ENCODE measurements around the gene FNDC7.
"Not testable (repeated sequence)": the region's sequence is repeated elsewhere in the genome, so short reads cannot be mapped to it uniquely, and the experiment has no call there.

The FNDC7 gene

DNA sequence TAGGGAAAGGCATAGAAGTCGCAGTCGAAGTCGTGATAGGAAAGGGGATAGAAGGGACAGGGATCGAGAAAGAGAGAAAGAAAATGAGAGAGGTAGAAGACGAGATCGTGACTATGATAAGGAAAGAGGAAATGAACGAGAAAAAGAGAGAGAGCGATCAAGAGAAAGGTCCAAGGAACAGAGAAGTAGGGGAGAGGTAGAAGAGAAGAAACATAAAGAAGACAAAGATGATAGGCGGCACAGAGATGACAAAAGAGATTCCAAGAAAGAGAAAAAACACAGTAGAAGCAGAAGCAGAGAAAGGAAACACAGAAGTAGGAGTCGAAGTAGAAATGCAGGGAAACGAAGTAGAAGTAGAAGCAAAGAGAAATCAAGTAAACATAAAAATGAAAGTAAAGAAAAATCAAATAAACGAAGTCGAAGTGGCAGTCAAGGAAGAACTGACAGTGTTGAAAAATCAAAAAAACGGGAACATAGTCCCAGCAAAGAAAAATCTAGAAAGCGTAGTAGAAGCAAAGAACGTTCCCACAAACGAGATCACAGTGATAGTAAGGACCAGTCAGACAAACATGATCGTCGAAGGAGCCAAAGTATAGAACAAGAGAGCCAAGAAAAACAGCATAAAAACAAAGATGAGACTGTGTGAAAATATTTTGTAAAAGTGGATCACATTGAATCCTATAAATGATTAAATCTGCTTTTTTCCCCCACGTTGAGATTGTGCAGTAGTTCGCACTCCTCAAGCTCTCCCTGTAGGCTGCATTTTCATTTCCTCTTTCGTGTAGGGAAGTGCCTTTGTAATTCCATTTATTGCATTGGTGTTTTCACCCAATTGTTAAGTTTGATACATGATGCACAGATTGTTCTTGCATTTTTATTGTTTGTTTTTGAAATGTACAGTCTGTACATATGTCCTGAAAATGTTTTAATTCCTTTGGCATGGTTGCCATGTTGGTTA is 13.1 kb upstream of the FNDC7 start:
- DNase-seq (ENCODE audit: low read depth, low spot score) = no peak

DNA sequence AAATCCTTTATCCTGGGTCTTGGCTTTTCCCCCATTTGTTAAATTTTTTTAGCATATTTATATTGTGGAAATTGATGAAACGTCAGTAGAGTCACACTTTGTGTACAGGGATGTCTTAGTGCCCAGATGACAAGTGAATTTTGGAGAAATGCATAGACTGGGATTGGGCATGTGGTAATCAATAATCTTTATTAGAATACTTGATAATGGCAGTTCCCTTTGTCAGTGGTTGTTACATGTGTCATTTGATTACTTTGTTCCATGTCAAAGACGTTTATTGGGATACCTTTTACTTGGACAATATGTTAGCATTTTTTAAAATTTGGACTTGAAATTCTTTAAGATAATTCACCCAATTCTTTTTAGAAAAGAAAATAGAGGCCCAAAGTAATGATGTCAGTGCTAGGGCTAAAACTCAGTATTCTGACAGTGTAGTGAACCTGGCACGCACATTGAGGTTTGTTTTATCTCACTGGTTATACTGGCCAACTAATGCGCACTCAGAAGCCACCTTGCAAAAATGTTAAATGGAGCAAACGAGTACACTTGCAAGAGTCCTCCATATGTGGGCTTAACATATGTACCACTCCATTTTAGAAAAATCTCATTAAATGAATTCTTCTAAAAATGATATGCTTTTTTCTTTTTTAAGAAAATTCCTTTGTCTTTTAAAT is 11.4 kb upstream of the FNDC7 start:
- no peak for DNase-seq (ENCODE audit: low read depth, low spot score)

DNA sequence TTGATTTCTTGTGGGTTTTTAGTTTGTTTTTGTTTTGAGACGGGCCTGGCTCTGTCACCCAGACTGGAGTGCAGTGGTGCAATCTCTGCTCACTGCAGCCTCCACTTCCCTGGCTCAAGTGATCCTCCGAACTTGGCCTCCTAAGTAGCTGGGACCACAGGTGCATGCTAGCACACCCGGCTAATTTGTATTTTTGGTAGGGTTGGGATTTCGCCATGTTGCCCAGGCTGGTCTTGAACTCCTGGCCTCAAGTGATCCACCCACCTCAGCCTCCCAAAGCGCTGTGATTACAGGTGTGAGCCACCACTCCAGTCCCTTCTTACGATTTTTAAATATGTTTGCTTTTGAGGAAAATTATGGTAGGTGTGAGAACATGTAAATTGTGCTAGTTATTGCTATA is 10.6 kb upstream of the FNDC7 start:
- DNase-seq (ENCODE audit: low read depth, low spot score) = not testable (repeated sequence)

DNA sequence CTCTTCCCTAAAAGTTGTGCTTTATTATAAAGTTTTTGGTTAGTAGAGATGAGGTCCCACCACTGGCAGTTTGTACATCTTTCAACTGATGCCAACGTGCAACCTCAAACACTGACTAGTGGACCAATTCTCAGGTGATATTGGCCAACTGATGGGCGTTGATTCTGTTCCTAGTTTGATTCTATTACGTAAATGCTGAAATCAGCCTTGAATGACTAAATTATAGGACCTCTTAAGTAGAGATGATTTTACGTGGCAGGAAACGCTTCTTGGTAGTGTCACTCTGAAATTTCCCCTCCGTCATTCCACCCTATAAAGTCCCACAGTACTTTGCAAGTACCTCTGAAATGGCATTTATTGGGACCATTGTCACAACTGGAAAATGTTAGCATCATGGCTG is 8.8 kb upstream of the FNDC7 start:
- DNase-seq (ENCODE audit: low read depth, low spot score) = no peak

DNA sequence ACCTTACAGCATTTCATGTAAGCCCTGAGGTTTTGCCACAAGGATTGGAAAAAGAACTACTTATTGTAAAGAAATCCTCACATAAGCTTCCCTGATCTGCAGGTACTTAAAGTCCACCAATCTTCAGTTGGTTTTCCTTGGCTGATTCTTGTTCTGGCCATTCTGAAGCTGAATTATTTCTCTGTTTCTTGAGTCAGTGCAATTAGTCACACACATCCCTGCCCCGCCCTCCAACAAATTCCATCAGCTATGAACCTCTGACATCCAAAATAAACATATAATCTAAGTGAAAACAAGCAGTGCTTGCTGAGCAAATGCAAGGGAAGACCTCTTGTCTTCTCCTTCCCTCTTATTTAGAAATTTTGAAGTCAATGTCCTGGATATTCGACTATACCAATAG is 8.2 kb upstream of the FNDC7 start:
- DNase-seq (ENCODE audit: low read depth, low spot score) = no peak

DNA sequence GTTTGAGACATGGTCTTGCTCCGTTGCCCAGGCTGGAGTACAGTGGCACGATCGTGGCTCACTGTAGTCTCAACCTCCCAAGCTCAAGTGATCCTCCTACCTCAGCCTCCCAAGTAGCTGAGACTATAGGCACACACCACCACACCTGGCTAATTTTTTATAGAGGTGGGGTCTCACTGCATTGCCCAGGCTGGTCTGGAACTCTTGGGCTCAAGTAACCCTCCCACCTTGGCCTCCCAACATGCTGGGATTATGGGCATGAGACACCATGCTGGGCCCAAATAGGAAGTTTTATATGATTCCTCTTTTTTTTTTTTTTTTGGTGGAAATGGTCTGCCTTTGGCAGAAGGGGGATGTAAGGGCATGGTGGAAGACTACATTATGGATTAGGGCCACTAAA is 6.1 kb upstream of the FNDC7 start:
- DNase-seq (ENCODE audit: low read depth, low spot score) = no peak

DNA sequence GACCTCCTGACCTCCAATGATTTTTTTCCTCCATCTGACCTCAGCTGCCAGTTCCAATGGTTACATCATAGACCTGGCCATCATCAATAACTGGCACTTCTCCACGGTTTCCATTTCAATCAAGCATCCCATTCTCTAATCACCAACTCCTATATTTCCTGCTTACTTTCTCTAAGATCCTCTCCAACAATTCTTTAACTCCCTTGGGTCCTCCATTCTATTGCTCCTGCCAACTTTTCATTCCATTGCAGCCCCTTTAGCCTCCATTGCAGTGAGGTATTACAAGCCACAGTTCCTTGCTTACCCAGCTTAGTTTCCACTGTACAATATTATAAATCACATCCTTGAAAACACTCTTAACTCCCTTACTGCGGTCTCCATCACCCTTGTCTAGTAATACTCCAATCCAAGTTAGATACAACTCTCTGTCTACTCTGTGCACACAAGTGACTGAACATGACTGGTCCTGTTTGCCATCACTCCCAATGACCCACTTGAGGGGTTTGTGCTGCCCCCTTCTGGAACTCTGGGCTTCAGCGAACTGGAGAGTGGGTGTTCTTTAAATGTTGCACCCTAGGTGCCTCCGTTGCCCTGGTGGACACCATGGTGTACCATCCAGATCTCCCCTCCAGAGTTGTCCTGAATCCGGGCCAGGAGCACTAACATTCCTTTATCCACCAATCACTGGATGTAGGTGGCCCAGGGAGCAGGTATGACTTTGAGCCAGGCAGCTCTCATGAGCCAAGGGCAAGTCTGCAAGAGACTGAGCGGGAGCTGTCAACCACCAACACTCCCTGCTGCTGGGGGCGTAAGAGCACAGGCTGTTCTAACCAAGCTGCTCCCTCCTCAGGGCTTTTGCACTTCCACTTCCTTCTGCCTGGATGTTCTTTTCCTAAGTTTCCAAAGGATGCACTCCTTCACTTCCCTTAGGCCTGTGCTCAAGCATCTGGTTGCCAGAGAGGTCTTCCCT is 3.7 kb upstream of the FNDC7 start:
- DNase-seq (ENCODE audit: low read depth, low spot score) = peak; percentile 21

DNA sequence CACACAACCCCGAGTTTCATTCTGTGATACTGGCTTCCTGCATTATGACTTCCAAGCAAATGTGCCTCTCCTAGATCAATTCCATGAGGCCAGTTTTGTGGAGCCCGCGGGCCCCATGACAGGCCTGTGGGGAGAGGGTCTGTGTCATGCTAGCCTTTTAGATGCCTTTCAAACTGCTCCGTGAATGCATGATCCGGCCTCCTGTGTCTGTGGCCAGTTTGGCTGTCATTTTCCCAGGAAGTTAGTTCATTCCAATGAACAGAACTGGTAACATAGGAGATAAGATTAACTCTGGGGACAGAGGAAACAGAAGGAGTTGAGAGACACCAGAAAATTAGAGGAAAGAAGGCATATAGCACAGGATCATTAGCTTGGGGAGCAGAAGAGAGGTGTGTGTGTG is 3.2 kb downstream of the FNDC7 start:
- DNase-seq (ENCODE audit: low read depth, low spot score) = no peak

DNA sequence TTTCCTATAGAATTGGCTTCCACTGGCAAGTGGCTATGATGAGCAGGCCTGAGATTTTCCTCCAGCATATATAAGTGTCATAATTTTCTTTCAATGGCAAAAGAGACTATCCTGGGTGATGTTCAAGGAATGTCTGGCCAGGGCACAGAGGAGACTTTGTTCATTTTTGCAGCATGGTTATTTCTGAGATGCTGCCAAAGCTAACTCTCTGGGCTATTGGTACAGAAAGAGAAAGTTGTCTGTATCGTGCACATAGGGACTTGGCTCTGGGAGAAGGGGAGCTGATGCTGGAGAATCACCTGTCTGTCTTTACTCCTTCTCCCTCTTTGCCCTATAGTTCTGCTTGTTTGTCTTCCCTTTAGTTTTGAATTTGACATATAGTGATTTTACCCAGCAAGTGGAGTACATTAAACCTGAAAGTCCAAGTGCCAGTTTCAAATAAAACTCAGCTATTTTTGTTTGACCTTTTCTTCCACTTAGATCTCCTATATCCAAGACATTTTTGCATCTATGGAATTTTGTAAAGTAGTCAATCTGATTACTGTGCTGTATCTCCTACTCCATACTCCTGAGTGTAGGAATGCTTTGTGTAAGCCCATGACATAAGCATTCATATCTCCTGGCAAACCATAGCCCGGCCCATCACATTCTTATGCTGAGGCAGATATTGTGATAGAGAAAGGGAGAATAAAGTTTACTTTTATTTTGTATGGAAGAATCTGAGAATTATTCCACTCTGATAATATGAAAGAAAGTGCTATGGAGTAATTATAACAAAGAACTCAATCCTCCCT is 3.9 kb downstream of the FNDC7 start:
- no peak for DNase-seq (ENCODE audit: low read depth, low spot score)

DNA sequence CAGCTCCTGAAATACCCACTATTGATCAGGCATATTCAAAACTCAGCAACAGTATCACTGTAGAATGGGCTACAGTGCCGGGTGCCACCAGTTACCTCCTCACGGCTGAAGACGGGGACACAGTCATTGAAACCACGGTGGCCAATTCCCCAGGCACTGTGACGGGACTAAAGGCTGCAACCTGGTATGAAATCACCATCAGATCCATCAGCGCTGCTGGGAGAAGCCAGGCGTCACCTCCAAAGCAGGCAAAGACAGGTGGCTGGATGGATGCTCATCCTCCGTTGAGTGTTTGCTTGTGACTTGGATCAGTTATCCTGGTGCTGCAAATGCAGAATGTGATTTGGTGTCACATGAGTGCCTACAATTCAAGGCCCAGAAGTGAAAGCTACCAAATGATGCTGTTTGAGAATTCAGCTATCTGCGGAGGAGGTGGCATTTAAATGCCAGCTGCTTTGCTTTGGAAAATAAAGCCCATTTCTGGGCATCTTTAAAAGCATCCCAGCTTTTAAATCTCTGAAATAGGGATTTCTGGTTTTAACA is 5.1 kb downstream of the FNDC7 start:
- DNase-seq (ENCODE audit: low read depth, low spot score) = no peak

DNA sequence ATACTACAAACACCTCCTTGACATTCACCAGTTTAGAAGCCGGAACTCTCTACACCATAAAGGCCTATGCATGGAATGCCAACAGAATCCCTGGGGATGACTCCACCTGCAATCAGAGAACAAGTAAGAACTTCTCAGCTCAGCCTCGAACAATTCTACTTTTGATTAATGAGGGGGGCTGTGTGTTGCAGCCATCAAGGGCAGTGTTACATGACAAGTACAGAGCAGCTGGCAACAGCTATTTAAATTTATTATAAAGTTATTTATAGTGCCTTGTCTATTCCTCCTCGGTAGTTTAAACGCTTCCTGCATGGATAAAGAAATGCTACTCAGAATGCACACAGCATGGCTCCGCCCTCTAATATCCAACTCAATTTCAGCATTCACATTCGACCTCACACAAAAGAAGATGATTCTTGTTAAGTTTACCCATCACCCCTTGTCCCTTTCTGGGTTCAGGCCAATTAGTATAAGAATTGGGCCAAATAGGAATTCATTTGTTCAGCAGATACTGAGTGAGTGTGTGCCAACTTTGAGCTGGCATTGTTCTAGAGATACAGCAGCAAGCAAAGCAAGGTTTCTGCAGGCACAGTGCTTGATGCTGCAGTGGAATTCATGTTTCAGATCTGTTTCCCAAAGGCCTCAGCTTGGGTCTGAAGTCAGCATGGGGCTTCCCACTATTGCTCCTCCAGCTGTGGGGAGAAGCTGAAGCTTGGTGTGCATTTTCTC is 6.4 kb downstream of the FNDC7 start:
- DNase-seq (ENCODE audit: low read depth, low spot score) = no peak

DNA sequence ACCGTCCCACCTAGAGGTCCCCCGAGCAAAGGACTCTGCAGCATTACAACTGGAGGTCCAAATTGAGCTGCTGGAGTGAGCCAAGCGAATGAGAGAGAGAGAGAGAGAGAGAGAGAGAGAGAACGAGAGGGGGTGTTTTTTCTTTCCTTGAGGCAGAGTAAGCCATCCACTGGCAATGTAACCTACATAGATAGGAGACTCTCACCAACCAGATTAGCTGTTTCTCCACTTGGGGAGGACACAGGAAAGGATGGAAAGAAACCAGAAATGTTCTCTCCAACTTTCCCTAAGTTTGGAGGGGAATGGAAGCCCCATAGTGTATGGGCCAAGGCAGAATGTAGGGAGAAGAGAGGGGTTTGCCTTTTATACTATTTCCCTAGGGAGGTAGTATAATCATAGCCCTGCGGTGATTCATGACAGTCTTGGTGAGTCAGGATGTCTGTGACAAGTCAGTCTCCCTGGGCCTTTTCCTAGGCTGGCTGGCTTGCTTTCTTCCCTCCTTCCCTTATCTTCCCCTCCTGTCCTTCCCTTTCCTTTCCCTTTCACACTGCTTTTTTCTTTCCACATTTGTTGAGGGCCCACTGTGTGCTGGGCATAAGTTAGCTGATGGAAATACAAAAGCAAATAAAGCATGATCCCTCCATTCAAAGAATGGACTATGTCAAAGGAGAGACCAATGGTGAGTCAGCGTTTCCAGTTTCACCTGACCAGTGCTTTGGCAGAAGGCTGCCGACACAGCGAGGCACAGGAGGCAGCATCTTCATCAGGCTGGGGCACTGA is 7.1 kb downstream of the FNDC7 start:
- no peak for DNase-seq (ENCODE audit: low read depth, low spot score)

DNA sequence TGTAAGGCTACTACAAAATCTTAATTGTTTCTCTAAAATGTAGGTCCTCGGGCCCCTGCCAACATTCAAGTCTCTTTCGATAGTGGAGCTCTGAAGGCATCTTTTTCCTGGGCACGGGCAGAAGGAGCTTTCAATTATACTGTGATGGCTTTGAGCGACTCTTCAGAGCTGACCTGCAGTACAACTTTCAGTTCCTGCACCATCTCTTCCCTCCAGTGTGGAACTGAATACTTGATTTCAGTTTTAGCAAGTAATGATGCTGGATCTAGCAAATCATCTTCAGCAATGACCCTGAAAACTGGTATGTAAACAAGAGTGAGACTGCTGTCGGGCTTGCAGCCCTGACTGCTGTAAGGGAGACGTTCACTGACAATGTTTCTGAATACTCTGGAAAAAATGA is 9.6 kb downstream of the FNDC7 start:
- no peak for DNase-seq (ENCODE audit: low read depth, low spot score)

DNA sequence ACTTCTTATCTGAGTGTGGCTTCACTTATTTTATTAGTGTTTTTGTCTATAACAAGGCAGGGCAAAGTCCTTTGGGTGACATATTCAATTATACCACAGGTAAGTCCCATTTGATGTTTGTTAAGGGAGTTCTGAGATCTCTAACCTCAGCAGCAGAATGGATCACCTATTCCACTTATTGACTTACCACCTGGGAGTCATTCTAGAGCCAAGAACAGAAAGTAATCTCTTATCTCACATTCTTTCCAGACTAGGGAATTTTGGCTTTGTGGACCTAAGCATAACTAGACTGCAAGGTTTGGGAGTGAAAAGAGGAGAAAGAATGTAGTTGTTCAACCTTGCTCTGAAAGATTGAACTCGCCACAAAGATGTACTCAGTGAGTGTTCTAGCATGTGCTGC is 13.2 kb downstream of the FNDC7 start:
- DNase-seq (ENCODE audit: low read depth, low spot score) = no peak

DNA sequence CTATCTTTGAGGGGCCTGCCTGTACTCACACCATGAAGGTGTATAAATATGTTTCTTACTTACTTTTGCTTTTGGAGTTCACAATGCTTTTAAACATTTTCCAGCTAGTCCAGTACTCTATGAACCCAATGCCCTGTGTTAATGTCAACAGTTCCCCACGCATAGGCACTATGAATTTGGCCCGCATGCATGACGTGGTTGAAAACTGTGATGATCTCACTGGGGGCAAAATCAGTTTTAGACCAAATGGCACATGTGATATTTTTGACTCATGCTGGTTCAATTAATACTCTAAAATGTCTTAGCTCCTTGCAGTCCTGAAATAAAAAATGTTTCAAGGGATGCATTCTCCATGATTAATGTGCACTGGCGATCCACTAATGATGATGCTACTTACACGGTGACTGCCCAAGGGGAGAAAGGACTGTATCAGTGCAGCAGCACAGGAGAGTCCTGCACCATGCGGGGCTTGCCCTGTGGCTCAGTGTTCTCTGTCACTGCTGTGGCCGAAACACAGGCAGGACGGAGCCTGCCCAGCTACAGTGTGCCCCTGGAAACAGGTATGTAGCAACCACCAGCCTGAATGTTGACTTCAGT is 15.7 kb downstream of the FNDC7 start:
- no peak for DNase-seq (ENCODE audit: low read depth, low spot score)

DNA sequence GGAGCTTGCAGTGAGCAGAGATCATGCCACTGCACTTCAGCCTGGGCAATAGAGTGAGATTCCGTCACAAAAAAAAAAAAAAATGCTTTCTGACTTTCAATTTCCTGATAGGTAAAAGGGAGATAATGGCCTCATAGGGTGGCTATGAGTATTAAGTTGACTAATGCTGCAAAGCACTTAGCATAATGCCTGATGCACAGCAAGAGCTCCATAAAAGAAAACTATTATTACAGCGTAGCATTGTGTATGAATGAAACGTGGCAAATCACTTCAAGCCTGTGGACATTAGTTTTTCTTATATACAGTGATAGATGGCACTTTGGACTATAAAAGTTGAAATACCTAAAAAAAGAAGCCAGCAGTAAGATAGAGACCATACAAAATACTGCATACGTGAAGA is 16.8 kb downstream of the FNDC7 start:
- no peak for DNase-seq (ENCODE audit: low read depth, low spot score)

DNA sequence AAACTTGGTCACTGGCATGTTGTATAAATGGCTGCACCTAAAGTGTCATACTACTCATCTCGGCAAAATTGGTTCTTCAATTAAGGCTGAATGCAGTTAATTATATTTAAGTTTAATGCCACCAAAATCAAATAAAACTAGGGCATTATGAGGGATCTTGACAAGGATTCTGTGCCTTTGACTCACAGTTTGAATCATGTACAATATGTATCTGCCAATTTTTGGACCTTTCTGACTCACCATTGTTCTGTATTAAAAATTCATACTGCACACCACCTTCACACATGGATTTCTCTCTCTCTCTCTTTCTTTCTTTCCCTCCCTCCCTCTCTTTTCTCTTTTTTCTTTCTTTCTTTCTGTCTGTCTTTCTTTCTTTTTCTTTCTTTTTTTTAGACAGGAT is 19.7 kb downstream of the FNDC7 start:
- DNase-seq (ENCODE audit: low read depth, low spot score) = no peak

DNA sequence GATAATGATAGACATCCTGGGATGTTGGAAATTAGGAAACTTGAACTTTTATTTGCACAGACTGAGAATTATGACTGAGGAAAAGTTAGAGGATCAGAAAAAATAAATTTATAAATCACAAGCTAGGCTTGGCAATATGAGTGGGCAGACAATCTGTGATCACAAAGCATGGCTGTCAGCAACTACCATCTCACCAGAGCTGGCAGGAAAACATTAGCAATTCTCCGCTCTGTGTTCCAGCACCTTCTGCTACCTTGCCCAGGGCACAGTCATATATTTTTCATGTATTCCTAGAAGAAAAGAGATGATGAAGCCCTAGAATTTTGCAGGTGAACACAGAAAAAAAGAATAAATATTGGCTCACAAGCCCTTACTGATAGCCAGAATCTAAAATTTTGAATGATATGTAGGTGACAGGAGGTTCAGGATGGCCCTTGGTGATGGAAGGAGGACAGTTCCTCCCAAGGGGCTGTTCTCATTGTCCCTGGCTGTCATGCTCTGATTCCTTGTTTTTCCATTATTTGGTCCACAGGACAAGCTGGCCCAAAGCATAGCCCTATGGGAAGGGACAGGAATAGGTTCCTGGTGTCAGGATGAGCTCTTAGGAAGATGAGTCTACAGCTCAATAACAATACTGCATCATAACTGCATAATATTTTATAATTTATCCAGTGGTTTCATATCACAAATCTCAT is 21.6 kb downstream of the FNDC7 start:
- DNase-seq (ENCODE audit: low read depth, low spot score) = no peak

Data from activated naive CD8-positive, alpha-beta T cell treated with anti-CD3 and anti-CD28 coated beads, Interleukin-2, amount 50 U/mL, for 16 hours (primary cell).